Transverse colon (tissue), 4 donors: ENCODE results near the gene GOLGA8H. TPM values are rescaled to one million over a fixed set of nuclear protein-coding genes. Genes with fewer than 3 reads are reported as not detected.
"Not testable (repeated sequence)": the region's sequence is repeated elsewhere in the genome, so short reads cannot be mapped to it uniquely, and the experiment has no call there.

Source experiments
- DNase-seq: peaks from one replicate; pipeline ENCODE4 v3.0.0-alpha.2; 2019
- H3K27ac ChIP-seq, 4 donors: fragments of 200-600 bp; sonication (generic); 2 replicates each; pipeline ENCODE4 v1.5.1; 2016 to 2018; ENCODE audit warnings: inconsistent platforms in 4 of 4
- H3K27me3 ChIP-seq: fragments of 200-600 bp; sonication (generic); 2 replicates; pipeline ENCODE4 v1.5.1; 2017; ENCODE audit warnings: inconsistent platforms
- H3K36me3 ChIP-seq, 4 donors: fragments of 200-600 bp; sonication (generic); 2 replicates each; pipeline ENCODE4 v1.5.1; 2017 to 2019; ENCODE audit warnings: inconsistent platforms in 4 of 4
- H3K4me1 ChIP-seq, 4 donors: fragments of 200-600 bp; sonication (generic); 2 replicates each; pipeline ENCODE4 v1.5.1; 2017 to 2020; ENCODE audit warnings: inconsistent platforms in 4 of 4
- H3K4me3 ChIP-seq, 4 donors: fragments of 200-600 bp; sonication (generic); 1 replicate in 1 of 4; 2 replicates in 3 of 4; pipeline versions ENCODE4 v1.5.1 to v1.6.1; 2017 to 2019; ENCODE audit warnings: inconsistent platforms in 4 of 4
- H3K9me3 ChIP-seq, 2 donors: fragments of 200-600 bp; sonication (generic); 2 replicates each; pipeline ENCODE4 v1.5.1; 2017 to 2019; ENCODE audit warnings: inconsistent platforms in 2 of 2
- WGBS, 2 donors: methylation state at CpG; one replicate each; pipeline ENCODE4 v1.1.5; 2018; ENCODE audit warnings: low coverage in 1 of 2; 5-methylcytosine and 5-hydroxymethylcytosine counted together
- in situ Hi-C, 4 donors: fragments of 200-750 bp; cut with MboI; loops; one replicate each; pipeline versions ENCODE4 v1.15.0 to v1.15.1; 2017; ENCODE audit warnings: low sequenced_read_pairs in 3 of 4, low pct_ligation_motif_present in 1 of 4, low pct_unique_long_range_greater_than_20kb in 1 of 4
- intact Hi-C: fragments of 100-400 bp; cut with DNase I; formaldehyde crosslinking; loops from one replicate; pipeline ENCODE4 v1.15.1; 2023; ENCODE audit warnings: low total_unique reads
- small RNA-seq, 4 donors: library from RNA; depleted of rRNA; stranded (forward); fragments of <200 nt; gene quantifications; one replicate each; pipeline ENCODE3, GENCODE V24; 2016
- total RNA-seq, 4 donors: library from RNA; depleted of rRNA; stranded (reverse); fragments of >200 nt; gene quantifications; one replicate each; pipeline ENCODE4 v1.1.0, GENCODE V29; 2016
- TF ChIP-seq, protein P1 (sequence below), 5 experiments: fragments of 200-600 bp in 3 of 5; fragments of 450-650 bp in 2 of 5; sonication (generic) in 3 of 5; IDR thresholded peaks; 1 replicate in 2 of 5; 2 replicates in 3 of 5; pipeline ENCODE4 v1.5.1; 2016 to 2017; ENCODE audit warnings: antibody characterized with exemption in 5 of 5, inconsistent platforms in 3 of 5, mild to moderate bottlenecking in 2 of 5, moderate library complexity in 1 of 5

The GOLGA8H gene
- total RNA-seq, 4 donors from 2014 or later, result 0.32 to 17.2 TPM; not detected in 2

DNA sequence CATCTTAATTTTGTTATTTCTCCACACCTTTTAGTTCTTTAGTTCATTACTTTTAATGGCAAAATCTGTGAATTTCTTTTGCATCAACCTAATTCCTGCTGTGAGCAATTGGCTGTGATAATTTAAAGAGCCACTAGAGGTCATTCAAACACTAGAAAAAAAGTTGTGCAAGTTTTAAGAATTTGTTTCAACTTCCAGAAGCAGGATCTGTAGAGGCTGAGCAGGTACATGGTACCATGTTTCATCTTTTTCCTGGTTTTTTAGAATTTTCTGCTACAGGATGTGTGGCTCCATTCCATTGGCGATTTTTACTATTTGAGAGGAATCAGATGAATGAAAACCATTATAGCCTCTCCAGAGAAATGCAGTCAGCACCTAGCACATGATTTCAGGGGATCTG, 57.3 kb downstream of the GOLGA8H start:
- 83% methylated on average over 1 of the region's 1 CpG; no CpG with 5 or more reads in 1 of the 2 donors for WGBS, 2 donors
- intact Hi-C loops, H3K36me3 ChIP-seq, H3K4me3 ChIP-seq, H3K9me3 ChIP-seq, H3K27ac ChIP-seq, H3K27me3 ChIP-seq, H3K4me1 ChIP-seq, DNase-seq: not testable (repeated sequence)
- in situ Hi-C loops, result loop anchor here (25.0 kb wide), 2 partner anchors 101 to 476 kb away; no protein-coding TSS in a partner anchor
- TF ChIP-seq, protein P1, sequence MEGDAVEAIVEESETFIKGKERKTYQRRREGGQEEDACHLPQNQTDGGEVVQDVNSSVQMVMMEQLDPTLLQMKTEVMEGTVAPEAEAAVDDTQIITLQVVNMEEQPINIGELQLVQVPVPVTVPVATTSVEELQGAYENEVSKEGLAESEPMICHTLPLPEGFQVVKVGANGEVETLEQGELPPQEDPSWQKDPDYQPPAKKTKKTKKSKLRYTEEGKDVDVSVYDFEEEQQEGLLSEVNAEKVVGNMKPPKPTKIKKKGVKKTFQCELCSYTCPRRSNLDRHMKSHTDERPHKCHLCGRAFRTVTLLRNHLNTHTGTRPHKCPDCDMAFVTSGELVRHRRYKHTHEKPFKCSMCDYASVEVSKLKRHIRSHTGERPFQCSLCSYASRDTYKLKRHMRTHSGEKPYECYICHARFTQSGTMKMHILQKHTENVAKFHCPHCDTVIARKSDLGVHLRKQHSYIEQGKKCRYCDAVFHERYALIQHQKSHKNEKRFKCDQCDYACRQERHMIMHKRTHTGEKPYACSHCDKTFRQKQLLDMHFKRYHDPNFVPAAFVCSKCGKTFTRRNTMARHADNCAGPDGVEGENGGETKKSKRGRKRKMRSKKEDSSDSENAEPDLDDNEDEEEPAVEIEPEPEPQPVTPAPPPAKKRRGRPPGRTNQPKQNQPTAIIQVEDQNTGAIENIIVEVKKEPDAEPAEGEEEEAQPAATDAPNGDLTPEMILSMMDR (IDR thresholded peaks at IDR 0.05), result peak; percentile 27 to 47 (median 38)

Small RNAs within 50 kb of the gene (small RNA-seq; reads per million reads assigned to genes)
- gene RF00096, result 0 reads per million in 4 donors
- gene RN7SL628P, result 0 reads per million in 4 donors
- gene RN7SL796P, result 0 reads per million in 4 donors

Other genes starting within 250 kb of the GOLGA8H start
- under 1 TPM in 2 of 4 donors, not detected in 2; 0.16 to 0.96 TPM for gene CHRFAM7A, start 210.5 kb upstream of the GOLGA8H start, total RNA-seq
- gene GOLGA8R, start 189.8 kb upstream of the GOLGA8H start, total RNA-seq, result 1 to 10 TPM in 3 of 4 donors, not detected in 1; 2.9 to 3.7 (median 3.6) TPM
- gene GOLGA8Q, start 52.0 kb upstream of the GOLGA8H start, total RNA-seq, result 1 to 10 TPM in 2 of 4 donors, not detected in 2; 2.7 to 3.3 TPM